T-cell (primary cell): ENCODE data around the gene VSTM4. TPM values are rescaled to one million over a fixed set of nuclear protein-coding genes. Genes with fewer than 3 reads are reported as not detected.

Experiments
- ATAC-seq, 4 experiments: fragments of 200-7000 bp in 3 of 4; fragments of 150-1000 bp in 1 of 4; cut with Tn5 transposase; replicated peaks in 1 of 4; 1 replicate in 3 of 4; 2 replicates in 1 of 4; pipeline ENCODE4 v1.10.0; 2021; ENCODE audit warnings: moderate library complexity in 3 of 4, mild to moderate bottlenecking in 2 of 4, moderate number of reproducible peaks in 1 of 4
- CTCF ChIA-PET, 2 donors: fragments of 300-600 bp; sonication (Branson Sonifier 250); formaldehyde crosslinking; loops; one replicate each; lab custom pipeline; 2022; ENCODE audit warnings: antibody characterized with exemption in 2 of 2; lab: Charles Lee
- POLR2A ChIA-PET, 2 donors: fragments of 300-600 bp; sonication (Branson Sonifier 250); formaldehyde crosslinking; loops; one replicate each; lab custom pipeline; 2022; ENCODE audit warnings: antibody characterized with exemption in 2 of 2; lab: Charles Lee
- DNase-seq, 35 experiments: peaks; one replicate each; pipeline versions ENCODE4 v3.0.0 to v3.0.0-alpha.2; 2013 to 2023
- H3K27ac ChIP-seq: one replicate; pipeline ENCODE4 v1.5.1; 2013; ENCODE audit warnings: low read length
- H3K27me3 ChIP-seq, 2 experiments: replicated peaks in 1 of 2; 1 replicate in 1 of 2; 2 replicates in 1 of 2; pipeline versions ENCODE4 v1.6.1 to v1.7.0; 2013; ENCODE audit warnings: low read length in 1 of 2, mixed read lengths in 1 of 2; ENCODE audit not compliant: control insufficient read depth in 2 of 2, insufficient read depth in 2 of 2; ENCODE audit errors: extremely low read depth in 1 of 2
- H3K36me3 ChIP-seq, 2 donors: 1 replicate in 1 of 2; 2 replicates in 1 of 2; pipeline versions ENCODE4 v1.6.1 to v1.7.0; 2013; ENCODE audit warnings: low read length in 1 of 2; ENCODE audit not compliant: control insufficient read depth in 2 of 2, insufficient read depth in 1 of 2; ENCODE audit errors: extremely low read depth in 1 of 2
- H3K4me1 ChIP-seq, 2 experiments: 1 replicate in 1 of 2; 2 replicates in 1 of 2; pipeline versions ENCODE4 v1.6.1 to v1.7.0; 2013; ENCODE audit warnings: low read length in 2 of 2, mixed read lengths in 1 of 2; ENCODE audit not compliant: insufficient read depth in 2 of 2, control insufficient read depth in 1 of 2; ENCODE audit errors: extremely low read depth in 1 of 2
- H3K4me3 ChIP-seq, 2 donors: 1 replicate in 1 of 2; 2 replicates in 1 of 2; pipeline versions ENCODE4 v1.5.1 to v1.7.0; 2013; ENCODE audit warnings: mild to moderate bottlenecking in 2 of 2, low read length in 1 of 2, moderate library complexity in 1 of 2; ENCODE audit not compliant: control insufficient read depth in 1 of 2; ENCODE audit errors: extremely low read depth in 1 of 2
- H3K9me3 ChIP-seq: 2 replicates; pipeline ENCODE4 v1.7.0; 2013
- H3K27ac Mint-ChIP-seq, 2 donors: one replicate each; pipeline ENCODE4 v1.8.0; 2020 to 2021; ENCODE audit warnings: mild to moderate bottlenecking in 2 of 2, mixed read lengths in 2 of 2
- H3K27me3 Mint-ChIP-seq, 2 donors: one replicate each; pipeline ENCODE4 v1.8.0; 2021 to 2022; ENCODE audit warnings: mixed read lengths in 2 of 2
- H3K36me3 Mint-ChIP-seq: one replicate; pipeline ENCODE4 v1.8.0; 2021; ENCODE audit warnings: mixed read lengths
- H3K4me1 Mint-ChIP-seq, 3 donors: one replicate each; pipeline ENCODE4 v1.8.0; 2020 to 2022; ENCODE audit warnings: mixed read lengths in 3 of 3, mild to moderate bottlenecking in 1 of 3
- H3K4me3 Mint-ChIP-seq, 3 donors: one replicate each; pipeline ENCODE4 v1.8.0; 2020 to 2022; ENCODE audit warnings: mild to moderate bottlenecking in 3 of 3, mixed read lengths in 3 of 3, moderate library complexity in 3 of 3
- H3K9me3 Mint-ChIP-seq, 3 donors: one replicate each; pipeline ENCODE4 v1.8.0; 2020 to 2022; ENCODE audit warnings: mixed read lengths in 3 of 3
- WGBS: methylation state at CpG from one replicate; pipeline ENCODE4 v1.1.5; 2013; ENCODE audit warnings: missing lambda C conversion rate; ENCODE audit not compliant: insufficient coverage; 5-methylcytosine and 5-hydroxymethylcytosine counted together
- total RNA-seq, 35 experiments: library from RNA in 6 of 35; stranded (reverse) in 6 of 35; fragments of 120-200 nt in 1 of 35; gene quantifications; one replicate each; pipeline versions ENCODE4 v1.2.1 to v1.2.4 and lab custom pipeline; 2013 to 2026

The VSTM4 gene
- total RNA-seq, 5 donors from 2014 or later (not counting 1 experiment from before 2014, with no cell fraction given): 0.09 to 0.19 (median 0.10) TPM; not detected in 2

DNA sequence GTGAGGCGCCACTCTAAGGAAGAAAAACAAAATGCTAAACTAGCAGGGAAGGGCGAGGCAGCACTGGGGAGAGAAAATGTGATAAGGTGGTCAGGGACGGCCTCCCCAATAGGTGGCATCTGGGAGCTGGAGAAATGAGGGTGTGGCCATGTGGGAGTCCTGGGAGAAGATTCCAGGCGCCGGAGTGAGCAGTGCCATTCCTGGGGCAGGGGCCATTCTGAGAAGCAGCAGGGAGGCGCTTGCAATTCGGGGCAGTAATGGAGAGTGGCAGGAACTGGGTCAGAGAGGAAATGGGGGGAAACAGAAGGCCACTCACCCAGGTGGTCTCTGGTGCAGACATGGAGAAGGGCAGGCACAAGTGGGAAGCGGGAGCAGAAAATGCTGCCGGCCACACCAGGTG is 113.9 kb downstream of the VSTM4 start:
- H3K4me3 Mint-ChIP-seq: no peak overlapping the region
- H3K9me3 ChIP-seq: no peaks in the 10 kb centered on the region
- no peak overlapping the region for H3K27ac Mint-ChIP-seq
- H3K27me3 Mint-ChIP-seq: peaks cover 5 to 7% of the 10 kb centered on the region in 2 donors
- no peaks in the 10 kb centered on the region for H3K9me3 Mint-ChIP-seq
- ChIA-PET CTCF (no interaction called here), POLR2A (no interaction called here)
- no peaks in the 10 kb centered on the region for H3K4me1 ChIP-seq
- H3K4me3 ChIP-seq: no peak overlapping the region
- WGBS: 89% methylated on average over 9 of the region's 9 CpGs
- H3K36me3 ChIP-seq: no peaks in the 10 kb centered on the region
- H3K27me3 ChIP-seq: peaks cover 0 to 16% of the 10 kb centered on the region in 2 experiments
- DNase-seq (no peak), ATAC-seq (no peak)
- H3K27ac ChIP-seq: no peak overlapping the region
- no peaks in the 10 kb centered on the region for H3K36me3 Mint-ChIP-seq
- no peaks in the 10 kb centered on the region for H3K4me1 Mint-ChIP-seq

DNA sequence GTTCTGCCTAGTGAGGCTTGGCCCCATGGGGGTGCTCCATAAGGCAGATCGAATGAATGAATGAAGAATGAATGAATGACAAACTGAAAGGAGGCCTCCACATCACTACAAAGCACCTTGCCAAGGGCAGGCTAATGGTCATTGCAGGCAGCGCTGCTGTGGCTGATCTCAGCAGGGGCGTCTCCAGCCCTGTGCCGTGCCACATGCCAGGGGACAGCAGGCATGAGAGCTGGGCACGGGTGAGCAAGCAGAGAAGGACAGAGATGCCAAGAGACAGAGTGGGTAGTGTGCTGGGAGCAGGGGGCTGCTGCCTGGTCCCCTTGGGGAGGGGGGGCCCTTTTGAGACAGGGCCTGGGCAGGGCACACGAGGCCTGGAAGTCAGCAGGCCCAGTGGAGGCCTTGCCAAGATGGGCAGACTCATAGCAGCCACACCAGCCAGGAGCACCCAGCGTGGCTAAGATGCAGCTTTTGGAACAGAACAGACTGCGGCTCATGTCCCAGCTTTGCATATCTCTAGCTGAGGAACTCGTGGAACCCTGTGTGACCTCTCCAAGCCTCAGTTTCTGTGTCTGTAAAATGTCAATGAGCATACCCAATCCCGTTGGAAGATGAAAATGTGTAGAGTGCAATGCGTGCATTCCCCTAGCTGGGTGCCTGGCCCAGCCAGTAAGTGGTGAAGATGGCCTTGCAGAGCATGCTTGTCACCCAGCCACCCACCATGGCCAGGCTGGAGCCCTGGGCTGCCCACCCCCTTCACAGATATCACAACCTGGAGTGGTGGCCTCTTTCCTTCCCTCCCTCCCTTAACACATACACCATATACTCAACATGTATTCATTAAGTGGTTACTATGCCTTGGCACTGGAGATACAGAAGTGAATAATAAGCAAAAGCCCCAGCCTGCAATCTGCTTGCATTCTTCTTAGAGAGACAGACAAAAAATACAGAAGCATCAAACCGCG is 114.6 kb downstream of the VSTM4 start:
- H3K27me3 ChIP-seq: peaks cover 0 to 16% of the 10 kb centered on the region in 2 experiments
- no peaks in the 10 kb centered on the region for H3K36me3 ChIP-seq
- POLR2A ChIA-PET: no interaction called here
- H3K4me1 ChIP-seq: no peaks in the 10 kb centered on the region
- Mint-ChIP-seq H3K4me3 (no peak overlapping the region), H3K4me1 (no peaks in the 10 kb centered on the region), H3K36me3 (no peaks in the 10 kb centered on the region), H3K9me3 (no peaks in the 10 kb centered on the region), H3K27me3 (peaks cover 5 to 7% of the 10 kb centered on the region in 2 donors), H3K27ac (no peak overlapping the region)
- no peak for DNase-seq
- H3K27ac ChIP-seq: no peak overlapping the region
- 82% methylated on average over 11 of the region's 13 CpGs for WGBS
- CTCF ChIA-PET: no interaction called here
- H3K4me3 ChIP-seq: no peak overlapping the region
- ATAC-seq: no peak
- no peaks in the 10 kb centered on the region for H3K9me3 ChIP-seq

DNA sequence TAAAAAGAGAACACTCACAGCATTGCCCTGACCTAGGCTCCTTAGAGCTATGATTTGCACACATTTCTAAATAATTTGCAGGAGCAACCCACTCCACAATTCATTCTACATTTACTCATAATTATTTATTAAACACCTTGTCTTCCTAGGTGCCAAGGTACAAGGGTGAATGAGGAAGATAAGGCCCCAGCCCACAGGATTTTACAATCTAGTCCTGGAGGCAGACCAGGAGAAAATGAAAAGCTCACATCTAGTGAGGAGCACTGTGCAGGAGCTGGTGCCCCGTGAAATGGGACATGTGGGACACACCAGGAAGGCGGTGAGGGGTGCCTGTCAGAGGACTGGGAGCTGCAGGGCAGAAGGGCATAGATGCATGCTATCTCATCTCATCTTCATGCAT is 116.0 kb downstream of the VSTM4 start:
- H3K27me3 ChIP-seq: peaks cover 0 to 16% of the 10 kb centered on the region in 2 experiments
- CTCF ChIA-PET: no interaction called here

DNA sequence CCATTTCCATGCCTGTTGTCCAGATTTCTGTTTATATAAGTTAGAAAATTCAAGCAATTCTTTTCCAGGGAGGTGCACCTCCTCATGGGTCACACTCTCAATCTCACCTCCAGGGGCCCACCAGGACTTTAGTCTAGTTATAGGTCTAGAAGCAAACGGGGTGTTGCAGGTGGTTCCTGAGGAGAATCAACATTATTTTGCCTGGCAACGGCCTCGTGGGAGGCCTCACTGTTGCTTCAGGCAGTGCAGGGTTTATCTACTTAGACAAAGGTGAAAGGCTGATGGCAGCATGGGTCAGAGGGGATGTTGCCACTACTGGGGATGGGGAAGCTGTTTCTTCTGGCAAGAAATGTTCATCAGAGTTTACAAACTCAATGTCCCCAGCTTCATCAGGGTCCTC is 119.0 kb downstream of the VSTM4 start:
- Histone ChIP-seq H3K4me3 (no peak overlapping the region), H3K9me3 (no peaks in the 10 kb centered on the region), H3K27me3 (peaks cover 0 to 10% of the 10 kb centered on the region in 2 experiments), H3K36me3 (no peaks in the 10 kb centered on the region), H3K4me1 (no peaks in the 10 kb centered on the region), H3K27ac (no peak overlapping the region)
- H3K4me3 Mint-ChIP-seq: no peak overlapping the region
- whole genome bisulfite sequencing: 66% methylated on average over 3 of the region's 3 CpGs
- peaks cover 5 to 6% of the 10 kb centered on the region in 2 donors for H3K27me3 Mint-ChIP-seq
- H3K4me1 Mint-ChIP-seq: no peaks in the 10 kb centered on the region
- POLR2A ChIA-PET: no interaction called here
- H3K27ac Mint-ChIP-seq: no peak overlapping the region
- CTCF ChIA-PET: no interaction called here
- no peaks in the 10 kb centered on the region for H3K36me3 Mint-ChIP-seq
- H3K9me3 Mint-ChIP-seq: no peaks in the 10 kb centered on the region
- no peak for ATAC-seq
- no peak for DNase-seq

More for the DNA sequence above, 116.0 kb downstream of the VSTM4 start:
- Mint-ChIP-seq H3K9me3 (no peaks in the 10 kb centered on the region), H3K27me3 (peaks cover 5 to 7% of the 10 kb centered on the region in 2 donors), H3K4me3 (no peak overlapping the region), H3K36me3 (no peaks in the 10 kb centered on the region), H3K27ac (no peak overlapping the region), H3K4me1 (no peaks in the 10 kb centered on the region)
- no peaks in the 10 kb centered on the region for H3K9me3 ChIP-seq
- 43% methylated on average over 1 of the region's 2 CpGs for WGBS
- DNase-seq (no peak), ATAC-seq (no peak)
- no peaks in the 10 kb centered on the region for H3K4me1 ChIP-seq
- no peaks in the 10 kb centered on the region for H3K36me3 ChIP-seq
- H3K4me3 ChIP-seq: no peak overlapping the region
- H3K27ac ChIP-seq: no peak overlapping the region
- POLR2A ChIA-PET: no interaction called here

DNA sequence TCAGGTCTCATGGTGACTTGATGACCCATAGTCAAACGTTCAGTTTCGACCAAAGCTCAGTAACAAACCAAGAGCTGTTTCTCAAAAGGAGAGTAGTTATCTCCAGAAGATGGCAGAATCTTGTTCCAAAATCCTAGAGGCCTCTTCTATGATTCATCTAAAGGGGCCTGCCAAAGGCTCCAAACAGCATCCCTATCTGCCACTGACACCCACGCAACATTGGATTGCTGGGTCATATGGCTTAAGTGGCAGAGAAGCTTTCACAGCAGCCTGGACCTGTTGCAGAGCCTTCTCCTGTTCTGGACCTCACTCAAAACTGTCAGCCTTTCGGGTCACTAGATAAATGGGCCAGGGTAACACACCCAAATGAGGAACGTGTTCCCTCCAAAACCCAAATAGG is 121.7 kb downstream of the VSTM4 start:
- H3K27me3 ChIP-seq: peaks cover 0 to 3% of the 10 kb centered on the region in 2 experiments
- DNase-seq (no peak), ATAC-seq (no peak)
- POLR2A ChIA-PET: no interaction called here
- no peaks in the 10 kb centered on the region for H3K36me3 ChIP-seq
- WGBS: 84% methylated on average over 4 of the region's 5 CpGs
- H3K4me3 Mint-ChIP-seq: no peak overlapping the region
- CTCF ChIA-PET: no interaction called here
- H3K9me3 Mint-ChIP-seq: no peaks in the 10 kb centered on the region
- no peak overlapping the region for H3K27ac Mint-ChIP-seq
- no peaks in the 10 kb centered on the region for H3K36me3 Mint-ChIP-seq
- no peaks in the 10 kb centered on the region for H3K4me1 Mint-ChIP-seq
- no peaks in the 10 kb centered on the region for H3K27me3 Mint-ChIP-seq
- H3K27ac ChIP-seq: no peak overlapping the region
- H3K4me3 ChIP-seq: no peak overlapping the region
- H3K9me3 ChIP-seq: no peaks in the 10 kb centered on the region
- H3K4me1 ChIP-seq: no peaks in the 10 kb centered on the region

DNA sequence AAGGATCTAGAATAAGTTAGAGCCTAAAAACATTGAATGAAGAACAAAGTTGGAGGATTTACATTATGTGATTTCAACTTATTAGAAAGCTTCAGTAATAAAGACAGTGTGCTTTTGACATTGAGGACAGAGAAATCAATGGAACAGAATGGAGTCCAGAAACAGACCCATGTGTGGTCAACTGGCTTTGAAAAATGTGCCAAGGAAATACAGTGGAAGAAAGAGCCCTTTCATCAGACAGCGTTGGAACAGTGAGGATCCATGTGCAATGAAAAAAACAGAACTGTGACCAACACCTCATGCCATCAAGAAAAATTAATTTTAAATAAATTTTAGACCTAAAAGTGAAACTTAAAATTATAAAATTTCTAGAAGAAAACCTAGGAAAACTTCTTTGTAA is 125.1 kb downstream of the VSTM4 start:
- CTCF ChIA-PET: interaction anchor here in 1 of 2 donors (0.6 kb wide), 1 partner anchor 764 kb away, joined by 4 read pairs; no protein-coding TSS in a partner anchor
- WGBS: no CpG with 5 or more reads among the region's 1 CpG

More for the DNA sequence above, 125.1 kb downstream of the VSTM4 start:
- POLR2A ChIA-PET: no interaction called here
- no peaks in the 10 kb centered on the region for H3K4me1 Mint-ChIP-seq
- H3K27ac Mint-ChIP-seq: no peak overlapping the region
- Histone ChIP-seq H3K36me3 (no peaks in the 10 kb centered on the region), H3K27ac (no peak overlapping the region), H3K27me3 (no peaks in the 10 kb centered on the region), H3K4me3 (no peak overlapping the region), H3K4me1 (no peaks in the 10 kb centered on the region), H3K9me3 (no peaks in the 10 kb centered on the region)
- DNase-seq: no peak
- no peak overlapping the region for H3K4me3 Mint-ChIP-seq
- no peaks in the 10 kb centered on the region for H3K36me3 Mint-ChIP-seq
- H3K27me3 Mint-ChIP-seq: no peaks in the 10 kb centered on the region
- no peaks in the 10 kb centered on the region for H3K9me3 Mint-ChIP-seq
- ATAC-seq: no peak
